COLO668 (cell line): ENCODE results near the gene PCSK6.
"Not testable (repeated sequence)": the region's sequence is repeated elsewhere in the genome, so short reads cannot be mapped to it uniquely, and the experiment has no call there.

Experiments
- DNase-seq: peaks from one replicate; lab custom pipeline; 2025; ENCODE audit not compliant: unreplicated experiment; lab: John Stamatoyannopoulos, UW

PCSK6 gene

GRCh38 chr15:101406036-101406435 lies 83.5 kb downstream of the PCSK6 start:
- no peak for DNase-seq

- DNase-seq: no peak
Measured at GRCh38 chr15:101404245-101404644, 85.3 kb downstream of the PCSK6 start.

- not testable (repeated sequence) for DNase-seq
Measured at GRCh38 chr15:101402883-101403282, 86.6 kb downstream of the PCSK6 start.

- DNase-seq: no peak
Measured at GRCh38 chr15:101401286-101401685, 88.2 kb downstream of the PCSK6 start.

- DNase-seq: no peak
Measured at GRCh38 chr15:101399431-101399830, 90.1 kb downstream of the PCSK6 start.

GRCh38 chr15:101398247-101398646 lies 91.3 kb downstream of the PCSK6 start:
- DNase-seq: no peak

GRCh38 chr15:101397521-101398003 lies 91.9 kb downstream of the PCSK6 start:
- no peak for DNase-seq

- DNase-seq: no peak
Measured at GRCh38 chr15:101396484-101397261, 92.8 kb downstream of the PCSK6 start.

- no peak for DNase-seq
Measured at GRCh38 chr15:101394654-101395053, 94.9 kb downstream of the PCSK6 start.

GRCh38 chr15:101394056-101394630 lies 95.4 kb downstream of the PCSK6 start:
- no peak for DNase-seq

GRCh38 chr15:101393172-101393571 lies 96.3 kb downstream of the PCSK6 start:
- DNase-seq: no peak

- no peak for DNase-seq
Measured at GRCh38 chr15:101391981-101392640, 97.4 kb downstream of the PCSK6 start.

- no peak for DNase-seq
Measured at GRCh38 chr15:101391431-101391830, 98.1 kb downstream of the PCSK6 start.

GRCh38 chr15:101390462-101390861 lies 99.0 kb downstream of the PCSK6 start:
- DNase-seq: no peak

GRCh38 chr15:101390060-101390459 lies 99.4 kb downstream of the PCSK6 start:
- DNase-seq: no peak

- DNase-seq: no peak
Measured at GRCh38 chr15:101389362-101389761, 100.1 kb downstream of the PCSK6 start.

GRCh38 chr15:101388046-101388445 lies 101.5 kb downstream of the PCSK6 start:
- no peak for DNase-seq

- DNase-seq: no peak
Measured at GRCh38 chr15:101387574-101387973, 101.9 kb downstream of the PCSK6 start.

- no peak for DNase-seq
Measured at GRCh38 chr15:101386967-101387366, 102.5 kb downstream of the PCSK6 start.

GRCh38 chr15:101386006-101386405 lies 103.5 kb downstream of the PCSK6 start:
- DNase-seq: no peak

- DNase-seq: no peak
Measured at GRCh38 chr15:101384276-101384675, 105.2 kb downstream of the PCSK6 start.

- DNase-seq: no peak
Measured at GRCh38 chr15:101382544-101382943, 107.0 kb downstream of the PCSK6 start.
